ENCODE results near the gene MAP3K2. TPM values are rescaled to one million over a fixed set of nuclear protein-coding genes. Genes with fewer than 3 reads are reported as not detected.

MAP3K2 gene
- total and polyA plus RNA-seq, 2 of the 4 experiments (the other 2 are of a cell fraction) = 6.2 to 30.8 TPM

GRCh38 chr2:127403460-127403859 is 15.7 kb upstream of the MAP3K2 start:
- H4K91ac ChIP-seq (ENCODE audit: insufficient read depth, low read depth, low read length) = no peak overlapping the region; the same call in 1 of the 2 replicates
- peak overlapping the region; percentile 24 for H2AFZ ChIP-seq (replicated peaks; ENCODE audit: low read length, poor library complexity)
- in situ Hi-C loops (cut with MboI; ENCODE audit: low sequenced_read_pairs) (no loop called here), dilution Hi-C loops (cut with HindIII; ENCODE audit: low sequenced_read_pairs, unreplicated experiment) (no loop called here), intact Hi-C loops (cut with micrococcal nuclease) (no loop called here)
- no TSS peak for BruUV-seq (replicated peaks)
- H2BK20ac ChIP-seq (ENCODE audit: low read depth, low read length) = no peak overlapping the region
- H2BK120ac ChIP-seq (ENCODE audit: low read depth, low read length) = peak overlapping the region; percentile 10; the same call in 1 of the 2 replicates
- no peaks in the 10 kb centered on the region for H4K20me1 ChIP-seq (ENCODE audit: insufficient read depth, low read length)
- ChIA-PET POLR2A (ENCODE audit: unreplicated experiment) (no interaction called here), CTCF (no interaction called here)
- H3K27ac ChIP-seq (ENCODE audit: insufficient read depth, low read length) = no peak overlapping the region
- peaks cover 0 to 3% of the 10 kb centered on the region in 2 experiments; a peak in 1 of 4 replicates for H3K79me1 ChIP-seq (ENCODE audit: low read depth in 1 of 2, low read length in 2 of 2)
- H3K23ac ChIP-seq (ENCODE audit: low read depth, low read length) = no peak overlapping the region
- H3K4me3 ChIP-seq (ENCODE audit: insufficient read depth, low read depth, low read length) = no peak overlapping the region
- H3K14ac ChIP-seq (replicated peaks; ENCODE audit: low read depth, low read length) = no peak overlapping the region
- H3K4me1 ChIP-seq (ENCODE audit: control insufficient read depth, insufficient read depth, low read length) = peaks cover 14% of the 10 kb centered on the region
- no peak overlapping the region for H3K18ac ChIP-seq (ENCODE audit: low read depth, low read length)
- H2AK9ac ChIP-seq (replicated peaks; ENCODE audit: low read depth, low read length, poor library complexity) = no peak overlapping the region
- H2AK5ac ChIP-seq (ENCODE audit: low read depth, low read length) = no peak overlapping the region
- no CpG with 5 or more reads among the region's 3 CpGs for WGBS, 2 experiments (ENCODE audit: extremely low coverage in 2 of 2, insufficient read length in 1 of 2)
- H3K4me2 ChIP-seq (ENCODE audit: low read depth, low read length) = no peak overlapping the region
- no peaks in the 10 kb centered on the region for H3K9me3 ChIP-seq (ENCODE audit: control insufficient read depth, insufficient read depth, low read length)
- no peak overlapping the region for H4K5ac ChIP-seq (ENCODE audit: low read depth, low read length)
- no peaks in the 10 kb centered on the region for H3K36me3 ChIP-seq (ENCODE audit: control insufficient read depth, insufficient read depth, low read length)
- H3K27me3 ChIP-seq (ENCODE audit: control insufficient read depth, insufficient read depth, low read length) = no peaks in the 10 kb centered on the region
- no peak for DNase-seq
- no peak overlapping the region for H3K9ac ChIP-seq (ENCODE audit: low read depth, low read length)
- H3K56ac ChIP-seq (ENCODE audit: extremely low read depth, insufficient read depth, low read length) = no peak overlapping the region
- peaks cover 24% of the 10 kb centered on the region for H3K9me1 ChIP-seq (ENCODE audit: insufficient read depth, low read length)
- TF ChIP-seq RCOR1 (IDR thresholded peaks at IDR 0.05; ENCODE audit: insufficient replicate concordance, low read length) (no peak), RAD21 (IDR thresholded peaks at IDR 0.05; ENCODE audit: low read length) (no peak), FOS (IDR thresholded peaks at IDR 0.05; ENCODE audit: low read depth, low read length) (no peak), MAZ (IDR thresholded peaks at IDR 0.05; ENCODE audit: borderline replicate concordance, low read depth, low read length) (no peak), BHLHE40 (IDR thresholded peaks at IDR 0.05; ENCODE audit: low read depth, low read length) (no peak), CHD1 (IDR thresholded peaks at IDR 0.05; ENCODE audit: low read depth, low read length) (no peak), MXI1 (IDR thresholded peaks at IDR 0.05; ENCODE audit: borderline replicate concordance, low read depth, low read length) (no peak), SMC3 (IDR thresholded peaks at IDR 0.05; ENCODE audit: low read depth, low read length) (no peak), USF2 (IDR thresholded peaks at IDR 0.05; ENCODE audit: low read depth, low read length) (no peak), NFE2L2 (IDR thresholded peaks at IDR 0.05; ENCODE audit: low read depth, low read length) (no peak), MAFK (IDR thresholded peaks at IDR 0.05; ENCODE audit: low read depth, low read length) (no peak), CEBPB (IDR thresholded peaks at IDR 0.05; ENCODE audit: low read depth, low read length) (no peak), RFX5 (IDR thresholded peaks at IDR 0.05; ENCODE audit: low read depth, low read length) (no peak), CTCF (conservative IDR thresholded peaks at IDR 0.05; ENCODE audit: low read depth, low read length) (no peak)
- no peak overlapping the region; the same call in 1 of the 2 replicates for H3K4ac ChIP-seq (ENCODE audit: low read depth, low read length)
- no peak for ATAC-seq (ENCODE audit: low read depth)
- H2BK5ac ChIP-seq (ENCODE audit: low read depth, low read length, poor library complexity, severe bottlenecking) = no peak overlapping the region
- no peak overlapping the region for H4K8ac ChIP-seq (ENCODE audit: low read depth in 2 of 2, low read length in 2 of 2)
- H2BK15ac ChIP-seq (ENCODE audit: low read depth, low read length) = no peak overlapping the region
